Glutamatergic neuron (in vitro differentiated cells): ENCODE data around the gene TAF1B. TPM values are rescaled to one million over a fixed set of nuclear protein-coding genes. Genes with fewer than 3 reads are reported as not detected.
"Not testable (repeated sequence)": the region's sequence is repeated elsewhere in the genome, so short reads cannot be mapped to it uniquely, and the experiment has no call there.

ENCODE experiments used
- DNase-seq: peaks from one replicate; pipeline ENCODE4 v3.0.0; 2022
- H3K27ac Mint-ChIP-seq: one replicate; pipeline ENCODE4 v1.8.0; 2020; ENCODE audit warnings: mild to moderate bottlenecking, mixed read lengths, inconsistent platforms; ENCODE audit not compliant: unreplicated experiment
- H3K27me3 Mint-ChIP-seq: one replicate; pipeline ENCODE4 v1.8.0; 2020; ENCODE audit warnings: mild to moderate bottlenecking, moderate library complexity, mixed read lengths, inconsistent platforms; ENCODE audit not compliant: unreplicated experiment
- H3K36me3 Mint-ChIP-seq: one replicate; pipeline ENCODE4 v1.8.0; 2020; ENCODE audit warnings: mild to moderate bottlenecking, mixed read lengths, inconsistent platforms; ENCODE audit not compliant: unreplicated experiment
- H3K4me1 Mint-ChIP-seq: one replicate; pipeline ENCODE4 v1.8.0; 2020; ENCODE audit warnings: mild to moderate bottlenecking, low read depth, mixed read lengths, inconsistent platforms; ENCODE audit not compliant: unreplicated experiment
- H3K4me3 Mint-ChIP-seq: one replicate; pipeline ENCODE4 v1.8.0; 2020; ENCODE audit warnings: mild to moderate bottlenecking, mixed read lengths, inconsistent platforms; ENCODE audit not compliant: unreplicated experiment
- H3K9me3 Mint-ChIP-seq: one replicate; pipeline ENCODE4 v1.8.0; 2020; ENCODE audit warnings: mild to moderate bottlenecking, moderate library complexity, mixed read lengths, inconsistent platforms; ENCODE audit not compliant: unreplicated experiment
- total RNA-seq: library from RNA; stranded (reverse); fragmentation: NEBNext Ultra II Directional; extraction: Animal tissue kit (Norgen Biotek cat#: 25700); gene quantifications from one replicate; pipeline ENCODE4 v1.2.1, GENCODE V29; 2021; ENCODE audit not compliant: unreplicated experiment
- TF ChIP-seq, protein P1 (sequence below): fragments of 200-600 bp; sonication (generic); IDR thresholded peaks from one replicate; pipeline ENCODE4 v1.5.0; 2021; ENCODE audit not compliant: partially characterized antibody, unreplicated experiment

TAF1B gene
- total RNA-seq, 1 donor from 2014 or later: 16.7 TPM

DNA sequence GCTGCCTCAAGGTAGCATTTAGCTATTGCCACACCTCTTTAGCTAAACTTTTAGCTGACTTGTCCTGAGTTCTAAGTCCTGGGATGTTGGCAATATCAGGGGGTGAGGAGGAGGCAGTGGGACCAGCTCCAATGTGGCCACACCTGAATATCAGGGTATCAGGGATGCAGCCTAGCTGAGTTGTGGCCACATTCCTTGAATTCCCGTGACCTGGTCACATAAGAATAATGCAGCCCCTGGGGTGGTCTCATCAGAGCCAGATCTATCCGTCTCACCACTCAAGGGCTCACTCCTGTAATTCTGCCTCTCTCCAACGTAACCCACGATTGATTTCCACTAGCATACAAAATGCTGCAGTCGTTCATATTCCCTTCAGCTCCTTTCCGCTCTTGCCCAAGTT lies 11.6 kb upstream of the TAF1B start:
- H3K4me3 Mint-ChIP-seq: no peak overlapping the region
- no peak overlapping the region for H3K27ac Mint-ChIP-seq
- H3K4me1 Mint-ChIP-seq: no peaks in the 10 kb centered on the region
- peaks cover 1% of the 10 kb centered on the region for H3K9me3 Mint-ChIP-seq
- H3K36me3 Mint-ChIP-seq: no peaks in the 10 kb centered on the region
- no peak for DNase-seq
- TF ChIP-seq, protein P1, sequence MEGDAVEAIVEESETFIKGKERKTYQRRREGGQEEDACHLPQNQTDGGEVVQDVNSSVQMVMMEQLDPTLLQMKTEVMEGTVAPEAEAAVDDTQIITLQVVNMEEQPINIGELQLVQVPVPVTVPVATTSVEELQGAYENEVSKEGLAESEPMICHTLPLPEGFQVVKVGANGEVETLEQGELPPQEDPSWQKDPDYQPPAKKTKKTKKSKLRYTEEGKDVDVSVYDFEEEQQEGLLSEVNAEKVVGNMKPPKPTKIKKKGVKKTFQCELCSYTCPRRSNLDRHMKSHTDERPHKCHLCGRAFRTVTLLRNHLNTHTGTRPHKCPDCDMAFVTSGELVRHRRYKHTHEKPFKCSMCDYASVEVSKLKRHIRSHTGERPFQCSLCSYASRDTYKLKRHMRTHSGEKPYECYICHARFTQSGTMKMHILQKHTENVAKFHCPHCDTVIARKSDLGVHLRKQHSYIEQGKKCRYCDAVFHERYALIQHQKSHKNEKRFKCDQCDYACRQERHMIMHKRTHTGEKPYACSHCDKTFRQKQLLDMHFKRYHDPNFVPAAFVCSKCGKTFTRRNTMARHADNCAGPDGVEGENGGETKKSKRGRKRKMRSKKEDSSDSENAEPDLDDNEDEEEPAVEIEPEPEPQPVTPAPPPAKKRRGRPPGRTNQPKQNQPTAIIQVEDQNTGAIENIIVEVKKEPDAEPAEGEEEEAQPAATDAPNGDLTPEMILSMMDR: no peak
- H3K27me3 Mint-ChIP-seq: peaks cover 4% of the 10 kb centered on the region

DNA sequence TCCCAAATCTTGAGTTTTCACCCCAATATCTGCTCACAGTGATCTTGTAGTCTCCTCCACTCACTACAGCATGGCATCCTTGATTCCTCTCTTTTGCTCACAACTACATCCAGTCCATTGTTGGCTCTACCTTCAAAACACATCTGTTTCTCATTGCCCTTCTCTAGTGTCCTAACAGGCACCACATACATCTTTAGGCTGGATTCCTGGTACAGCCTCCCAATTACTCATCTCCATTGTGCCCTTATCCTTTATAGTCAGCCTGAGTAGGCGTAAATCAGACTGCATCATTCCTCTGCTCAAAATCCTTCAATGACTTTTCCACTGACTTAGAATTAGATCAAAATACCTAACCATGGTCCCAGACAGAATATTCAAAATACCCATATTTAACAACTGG lies 10.7 kb upstream of the TAF1B start:
- Mint-ChIP-seq H3K27ac (no peak overlapping the region), H3K27me3 (peaks cover 4% of the 10 kb centered on the region), H3K9me3 (peaks cover 1% of the 10 kb centered on the region), H3K36me3 (no peaks in the 10 kb centered on the region), H3K4me3 (no peak overlapping the region), H3K4me1 (no peaks in the 10 kb centered on the region)
- TF ChIP-seq, protein P1: no peak
- no peak for DNase-seq

DNA sequence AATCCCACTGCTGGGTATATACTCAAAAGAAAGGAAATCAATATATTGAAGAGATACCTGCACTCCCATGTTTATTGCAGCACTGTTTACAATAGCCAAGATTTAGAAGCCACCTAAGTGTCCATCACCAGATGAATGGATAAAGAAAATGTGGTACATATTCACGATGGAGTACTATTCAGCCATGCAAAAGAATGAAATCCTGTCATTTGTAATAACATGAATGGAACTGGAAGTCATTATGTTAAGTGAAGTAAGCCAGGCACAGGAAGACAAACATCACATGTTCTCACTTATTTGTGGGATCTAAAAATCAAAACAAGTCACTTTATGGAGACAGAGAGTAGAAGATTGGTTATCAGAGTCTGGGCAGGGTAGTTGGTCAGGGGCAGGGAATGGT lies 8.2 kb upstream of the TAF1B start:
- not testable (repeated sequence) for H3K9me3 Mint-ChIP-seq, H3K4me1 Mint-ChIP-seq, H3K27me3 Mint-ChIP-seq, H3K36me3 Mint-ChIP-seq, DNase-seq, H3K4me3 Mint-ChIP-seq, H3K27ac Mint-ChIP-seq

DNA sequence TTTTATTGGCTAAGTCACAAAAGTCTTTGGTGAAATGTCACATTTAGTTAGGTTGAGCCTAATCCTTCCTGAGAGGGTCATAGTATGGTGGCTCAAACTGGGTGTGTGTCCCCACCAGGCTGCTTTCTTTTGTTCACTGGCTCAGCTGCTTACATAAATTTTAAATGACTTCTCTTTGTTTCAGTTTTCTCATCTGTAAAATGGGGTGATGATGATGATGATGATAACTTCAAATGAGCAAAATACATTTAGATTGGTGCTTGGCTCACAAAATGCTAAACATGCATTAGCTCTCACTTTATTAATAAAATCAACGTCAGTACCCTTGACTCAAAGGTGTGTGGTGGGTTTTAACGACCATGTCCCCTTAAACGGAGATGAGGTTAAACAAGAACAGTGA lies 7.2 kb upstream of the TAF1B start:
- no peaks in the 10 kb centered on the region for H3K36me3 Mint-ChIP-seq
- no peak for DNase-seq
- H3K4me1 Mint-ChIP-seq: no peaks in the 10 kb centered on the region
- TF ChIP-seq, protein P1: no peak
- no peak overlapping the region for H3K4me3 Mint-ChIP-seq
- no peak overlapping the region for H3K27ac Mint-ChIP-seq
- no peaks in the 10 kb centered on the region for H3K9me3 Mint-ChIP-seq
- H3K27me3 Mint-ChIP-seq: peaks cover 4% of the 10 kb centered on the region

DNA sequence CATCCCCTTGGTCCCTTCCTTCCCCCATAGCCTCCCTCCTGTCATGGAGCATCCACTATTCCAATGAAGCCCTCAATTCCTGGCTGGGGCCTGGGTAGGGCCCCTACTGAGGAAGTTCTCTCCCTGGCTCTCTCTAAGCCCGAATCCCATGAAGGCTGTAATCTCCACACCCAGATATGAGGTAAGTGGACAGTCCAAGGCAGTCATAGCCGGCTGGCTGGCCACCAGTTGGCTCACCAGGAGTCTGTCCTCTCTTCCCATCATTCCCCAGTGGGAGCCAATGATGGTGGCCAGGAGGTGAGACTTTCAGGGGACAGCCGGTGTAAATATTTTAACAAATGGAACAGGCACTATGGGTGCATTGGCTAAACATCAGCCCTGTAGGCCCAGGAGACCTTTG lies 6.8 kb upstream of the TAF1B start:
- H3K4me3 Mint-ChIP-seq: no peak overlapping the region
- no peaks in the 10 kb centered on the region for H3K36me3 Mint-ChIP-seq
- no peaks in the 10 kb centered on the region for H3K9me3 Mint-ChIP-seq
- H3K27me3 Mint-ChIP-seq: peaks cover 4% of the 10 kb centered on the region
- TF ChIP-seq, protein P1: no peak
- no peak for DNase-seq
- H3K27ac Mint-ChIP-seq: no peak overlapping the region
- H3K4me1 Mint-ChIP-seq: no peaks in the 10 kb centered on the region

DNA sequence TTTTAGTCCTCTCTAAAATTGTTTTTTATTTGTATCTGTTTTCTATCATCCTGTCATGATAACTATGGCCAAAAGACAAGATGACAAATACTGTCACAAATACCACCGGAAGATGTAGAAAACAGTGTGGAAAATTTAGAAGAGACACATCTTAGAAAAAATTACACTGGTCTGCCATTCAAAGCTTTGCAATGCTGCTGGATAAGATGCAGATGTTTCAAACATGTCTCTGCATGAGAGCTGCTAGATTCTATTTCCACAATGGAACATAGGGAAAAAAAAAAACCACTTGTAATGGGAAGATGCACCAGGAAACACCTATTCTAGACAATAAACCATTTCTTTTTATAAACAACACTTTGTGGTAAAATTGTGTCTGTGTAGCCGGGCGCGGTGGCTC lies 5.8 kb upstream of the TAF1B start:
- H3K4me3 Mint-ChIP-seq: no peak overlapping the region
- TF ChIP-seq, protein P1: no peak
- no peak overlapping the region for H3K27ac Mint-ChIP-seq
- H3K27me3 Mint-ChIP-seq: peaks cover 5% of the 10 kb centered on the region
- no peaks in the 10 kb centered on the region for H3K4me1 Mint-ChIP-seq
- H3K36me3 Mint-ChIP-seq: no peaks in the 10 kb centered on the region
- no peak for DNase-seq
- peaks cover 2% of the 10 kb centered on the region for H3K9me3 Mint-ChIP-seq
